ENCODE results near the gene SCO2.
A peak's percentile ranks its signal among the peaks of the same experiment; 100 is the strongest.

Gene SCO2

GRCh38 chr22:50474710-50475651 is 50.4 kb downstream of the SCO2 start, which contains the start of gene SBF1:
TSS of gene SBF1 (minus strand) at chr22:50475035. CDS start at chr22:50474840, 195 bp downstream.
- DNase-seq, result peak; percentile 94

GRCh38 chr22:50473855-50474671 is 51.3 kb downstream of the SCO2 start:
- peak; percentile 64 for DNase-seq
